Smooth muscle cell of the brain vasculature (primary cell): ENCODE data around the gene NUP35.
A peak's percentile ranks its signal among the peaks of the same experiment; 100 is the strongest.
"Not testable (repeated sequence)": the region's sequence is repeated elsewhere in the genome, so short reads cannot be mapped to it uniquely, and the experiment has no call there.

Experiments
- DNase-seq: peaks from one replicate; pipeline ENCODE4 v3.0.0-alpha.2; 2012; ENCODE audit warnings: low read depth, low spot score

NUP35 gene

DNA sequence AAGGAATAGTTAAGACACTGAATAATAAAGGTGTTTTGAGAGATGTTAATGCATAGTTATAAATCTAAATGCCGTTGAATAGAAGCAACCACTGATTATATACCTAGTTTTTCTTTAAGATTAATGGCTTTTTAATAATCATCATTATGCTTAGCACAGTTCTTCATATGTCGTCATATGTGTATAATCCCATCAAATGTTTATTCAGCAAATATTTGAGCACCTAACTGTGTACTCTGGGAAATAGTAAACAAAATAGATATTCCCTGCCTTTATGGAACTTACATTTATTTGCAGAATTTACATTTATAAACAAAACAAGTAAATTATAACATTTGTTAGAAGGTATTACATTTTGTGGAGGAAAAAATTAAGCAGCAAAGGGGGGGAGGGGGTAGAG is 9.8 kb downstream of the NUP35 start:
- DNase-seq: no peak

DNA sequence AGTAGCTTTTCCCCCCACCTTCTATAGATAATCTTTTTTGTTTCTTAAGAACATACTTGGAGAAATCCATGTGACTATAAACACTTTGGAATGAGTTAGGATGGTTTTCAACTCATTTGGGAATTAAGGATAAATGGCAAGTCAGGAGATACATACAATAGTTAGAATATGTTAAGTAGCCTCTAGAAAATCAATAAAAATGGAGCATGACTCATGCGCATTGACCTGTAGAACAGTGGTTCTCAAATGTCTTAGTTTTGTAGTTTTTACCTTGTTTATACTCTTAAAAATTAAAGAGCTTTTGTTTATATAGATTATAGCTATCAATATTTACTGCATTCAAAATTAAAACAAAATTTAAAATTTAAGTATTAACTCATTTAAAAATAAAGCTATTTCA is 24.7 kb downstream of the NUP35 start:
- DNase-seq: no peak

DNA sequence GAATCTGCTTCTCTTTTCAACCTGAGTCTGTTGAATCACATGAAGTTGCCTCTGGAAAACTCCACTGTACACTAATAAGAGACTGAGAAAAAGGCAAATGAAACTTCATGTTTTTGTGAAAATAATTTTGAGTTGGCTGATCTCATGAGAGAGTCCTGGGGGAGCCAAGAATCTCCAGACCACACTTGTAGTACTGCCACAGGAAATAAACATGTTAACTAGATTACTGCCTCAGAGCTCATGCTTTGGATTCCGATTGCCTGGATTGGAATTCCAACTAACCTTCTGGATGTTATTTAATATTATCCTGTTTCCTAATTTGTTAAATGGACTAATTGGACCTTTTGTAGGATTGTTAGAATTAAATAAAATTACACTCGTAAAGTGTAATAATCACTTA is 25.2 kb downstream of the NUP35 start:
- peak; percentile 29 for DNase-seq

DNA sequence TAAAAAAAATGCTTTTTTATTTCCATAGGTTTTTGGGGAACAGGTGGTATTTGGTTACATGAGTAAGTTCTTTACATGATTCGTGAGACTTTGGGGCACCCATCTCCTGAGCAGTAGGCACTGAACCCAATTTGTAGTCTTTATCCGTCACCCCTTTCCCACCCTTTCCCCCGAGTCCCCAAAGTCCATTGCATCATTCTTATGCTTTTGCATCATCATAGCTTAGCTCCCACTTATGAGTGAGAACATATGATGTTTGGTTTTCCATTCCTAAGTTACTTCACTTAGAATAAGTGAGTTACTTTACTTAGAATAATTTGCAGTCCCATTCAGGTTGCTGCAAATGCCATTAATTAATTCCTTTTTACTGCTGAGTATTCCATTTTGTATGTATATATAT is 28.0 kb downstream of the NUP35 start:
- DNase-seq: not testable (repeated sequence)

DNA sequence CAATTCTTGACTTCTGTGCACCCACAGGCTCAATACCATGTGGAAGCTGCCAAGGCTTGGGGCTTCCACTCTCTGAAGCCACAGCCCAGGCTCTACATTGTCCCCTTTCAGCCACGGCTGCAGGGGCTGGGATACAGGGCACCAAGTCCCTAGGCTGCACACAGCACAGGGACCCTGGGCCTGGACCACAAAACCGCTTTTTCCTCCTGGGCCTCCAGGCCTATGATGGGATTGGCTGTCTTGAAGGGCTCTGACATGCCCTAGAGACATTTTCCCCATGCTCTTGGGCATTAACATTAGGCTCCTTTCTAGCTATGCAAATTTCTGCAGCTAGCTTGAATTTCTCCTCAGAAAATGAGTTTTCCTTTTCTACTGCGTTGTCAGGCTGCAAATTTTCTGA is 29.7 kb downstream of the NUP35 start:
- DNase-seq: no peak

DNA sequence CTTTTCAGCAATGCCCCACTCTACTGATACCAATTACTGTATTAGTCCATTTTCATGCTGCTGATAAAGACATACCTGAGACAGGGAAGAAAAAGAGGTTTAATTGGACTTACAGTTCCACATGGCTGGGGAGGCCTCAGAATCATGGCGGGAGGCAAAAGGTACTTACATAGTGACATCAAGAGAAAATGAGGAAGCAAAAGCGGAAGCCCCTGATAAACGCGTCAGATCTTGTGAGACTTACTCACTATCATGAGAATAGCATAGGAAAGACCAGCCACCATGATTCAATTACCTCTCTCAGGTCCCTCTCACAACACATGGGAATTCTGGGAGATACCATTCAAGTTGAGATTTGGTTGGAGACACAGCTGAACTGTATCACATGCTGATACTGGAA is 30.5 kb downstream of the NUP35 start:
- DNase-seq: not testable (repeated sequence)

DNA sequence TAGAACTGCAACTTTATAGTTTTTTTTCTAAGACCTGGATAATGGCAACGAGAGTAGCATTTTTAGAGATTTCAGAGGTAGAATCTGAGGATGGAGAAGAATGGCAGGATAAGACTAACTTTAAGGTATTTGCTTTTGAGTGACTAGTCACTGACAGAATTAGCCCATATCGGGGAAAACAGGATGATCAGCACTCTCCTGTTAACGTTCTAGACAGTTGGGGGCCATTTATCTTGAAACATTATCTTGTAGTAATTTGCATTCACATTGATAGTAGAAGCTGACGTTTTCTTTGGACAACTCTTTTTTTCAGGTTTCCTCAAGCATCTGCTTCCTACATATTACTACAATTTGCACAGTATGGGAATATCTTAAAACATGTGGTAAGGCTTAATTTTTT is 32.9 kb downstream of the NUP35 start:
- DNase-seq: no peak

DNA sequence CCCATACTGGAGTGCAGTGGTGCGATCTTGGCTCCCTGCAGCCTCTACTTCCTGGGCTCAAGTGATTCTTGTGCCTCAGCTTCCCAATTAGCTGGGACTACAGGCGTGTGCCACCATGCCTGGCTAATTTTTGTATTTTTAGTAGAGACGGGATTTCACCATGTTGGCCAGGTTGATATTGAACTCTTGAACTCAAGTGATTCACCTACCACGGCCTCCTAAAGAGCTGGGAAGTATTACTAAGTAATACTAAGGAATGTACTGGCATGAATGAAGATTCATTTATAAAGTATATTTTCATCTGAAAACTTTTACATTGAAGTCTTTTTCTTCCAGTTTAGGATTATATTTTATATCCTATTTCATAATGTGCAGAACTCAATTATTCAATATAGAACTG is 38.1 kb downstream of the NUP35 start:
- DNase-seq: no peak

DNA sequence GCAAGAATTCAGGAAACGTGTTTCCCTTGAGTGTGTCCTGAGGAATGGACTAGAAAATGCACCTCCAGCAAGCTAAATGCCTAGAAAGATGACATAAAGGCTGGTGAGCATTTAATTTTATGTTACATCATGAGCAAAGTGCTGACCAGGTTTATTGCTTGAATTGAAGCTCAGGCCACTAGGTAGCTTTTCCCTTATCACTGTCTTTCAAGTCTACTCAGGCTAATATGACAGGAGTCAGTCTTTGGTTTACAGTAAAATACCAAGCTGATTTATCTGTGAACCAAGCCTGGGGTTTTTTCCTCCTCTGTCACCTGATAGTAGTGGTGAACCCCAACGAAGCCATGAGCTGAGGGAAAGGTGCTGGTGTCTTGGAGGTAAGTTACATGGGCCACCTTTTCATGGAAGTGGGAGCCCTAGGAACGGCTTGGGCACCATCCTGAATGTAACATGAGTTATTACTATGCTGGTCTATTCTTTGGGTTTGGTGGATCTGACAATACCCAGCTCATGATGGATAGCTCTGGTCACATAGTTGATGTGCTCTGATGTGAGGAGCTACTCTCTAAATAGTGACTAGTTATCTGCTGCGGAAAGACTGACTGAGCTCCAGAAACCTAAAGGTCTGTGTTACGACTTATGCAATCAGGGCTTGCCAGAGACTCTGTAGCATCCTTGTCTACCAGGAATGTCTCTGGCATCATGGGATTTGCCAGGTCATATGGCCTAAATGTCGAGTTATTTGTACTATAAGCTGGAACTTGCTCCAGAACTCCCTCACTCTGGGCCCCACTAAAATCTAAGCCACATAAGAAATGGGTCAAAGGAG is 39.8 kb downstream of the NUP35 start:
- no peak for DNase-seq

DNA sequence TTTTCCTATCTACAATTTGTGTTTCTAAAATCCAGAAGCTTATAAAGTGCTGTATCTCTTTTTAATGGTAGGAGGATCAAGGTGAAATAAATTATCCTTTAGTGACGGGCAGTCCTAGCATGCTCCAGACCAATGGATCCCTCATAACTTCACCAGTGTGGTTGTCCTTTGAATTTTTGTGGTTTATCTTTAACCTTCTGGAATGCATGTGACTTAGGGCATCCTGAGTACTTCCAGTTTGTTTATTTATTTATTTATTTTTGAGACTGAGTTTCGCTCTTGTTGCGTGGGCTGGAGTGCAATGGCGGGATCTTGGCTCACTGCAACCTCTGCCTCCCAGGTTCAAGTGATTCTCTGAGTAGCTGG is 40.4 kb downstream of the NUP35 start:
- no peak for DNase-seq

DNA sequence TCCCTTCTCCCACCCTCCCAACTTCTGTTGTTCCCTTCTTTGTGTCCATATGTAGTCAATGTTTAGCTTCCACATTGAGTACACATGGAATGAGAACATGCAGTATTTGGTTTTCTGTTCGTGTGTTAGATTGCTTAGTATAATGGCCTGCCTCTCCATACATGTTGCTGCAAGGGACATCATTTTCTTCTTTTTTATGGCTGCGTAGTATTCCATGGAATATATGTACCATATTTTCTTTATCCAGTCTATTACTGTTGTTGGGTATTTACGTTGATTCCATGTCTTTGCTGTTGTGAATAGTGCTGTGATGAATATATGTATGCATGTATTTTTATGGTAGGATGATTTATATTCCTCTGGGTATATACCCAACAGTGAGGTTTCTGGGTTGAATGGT is 42.0 kb downstream of the NUP35 start:
- DNase-seq: no peak

DNA sequence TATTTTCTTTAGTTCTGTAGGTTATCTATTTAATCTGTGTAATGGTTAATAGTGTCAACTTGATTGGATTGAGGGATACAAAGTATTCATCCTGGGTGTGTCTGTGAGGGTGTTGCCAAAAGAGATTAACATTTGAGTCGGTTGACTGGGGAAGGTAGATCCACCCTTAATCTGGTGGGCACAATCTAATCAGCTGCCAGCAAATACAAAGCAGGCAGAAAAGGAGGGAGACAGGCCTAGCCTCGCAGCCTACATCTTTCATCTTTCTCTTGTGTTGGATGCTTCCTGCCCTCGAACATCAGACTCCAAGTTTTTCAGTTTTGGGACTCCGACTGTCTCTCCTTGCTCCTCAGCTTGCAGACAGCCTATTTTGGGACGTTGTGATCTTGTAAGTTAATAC is 42.7 kb downstream of the NUP35 start:
- not testable (repeated sequence) for DNase-seq

DNA sequence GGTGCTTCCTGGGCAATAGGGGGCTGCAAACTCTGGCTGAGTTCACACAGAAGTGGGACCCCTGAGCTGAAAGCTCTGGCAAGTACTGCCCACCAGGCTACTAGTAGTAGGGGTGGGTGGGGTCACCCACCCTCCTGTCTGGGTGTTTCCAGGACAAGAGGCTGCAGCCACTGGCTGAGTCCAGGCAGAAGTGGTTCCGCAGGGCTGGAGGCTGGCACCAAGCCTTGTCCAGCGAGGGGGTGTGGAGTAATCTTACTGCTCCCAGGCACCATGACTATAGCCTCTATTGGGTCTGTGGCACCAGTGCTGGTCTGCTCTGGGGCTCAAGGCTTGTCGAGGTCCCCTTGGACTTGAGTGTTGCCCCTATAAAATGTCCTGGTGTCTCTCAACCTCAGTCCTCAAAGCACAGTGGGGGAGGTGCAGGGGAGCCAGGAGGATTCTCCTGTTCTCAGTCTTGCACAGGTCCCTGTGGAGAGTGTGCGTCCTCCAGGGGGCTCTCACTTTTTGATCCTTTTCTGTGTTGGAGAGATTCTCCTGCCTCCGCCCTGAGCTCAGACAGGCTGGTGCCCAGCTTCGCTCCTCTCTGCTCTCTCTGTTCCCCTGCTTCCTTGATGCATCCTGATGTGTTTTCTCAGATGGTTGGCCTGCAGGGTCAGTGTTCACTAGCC is 48.1 kb downstream of the NUP35 start:
- DNase-seq: no peak

DNA sequence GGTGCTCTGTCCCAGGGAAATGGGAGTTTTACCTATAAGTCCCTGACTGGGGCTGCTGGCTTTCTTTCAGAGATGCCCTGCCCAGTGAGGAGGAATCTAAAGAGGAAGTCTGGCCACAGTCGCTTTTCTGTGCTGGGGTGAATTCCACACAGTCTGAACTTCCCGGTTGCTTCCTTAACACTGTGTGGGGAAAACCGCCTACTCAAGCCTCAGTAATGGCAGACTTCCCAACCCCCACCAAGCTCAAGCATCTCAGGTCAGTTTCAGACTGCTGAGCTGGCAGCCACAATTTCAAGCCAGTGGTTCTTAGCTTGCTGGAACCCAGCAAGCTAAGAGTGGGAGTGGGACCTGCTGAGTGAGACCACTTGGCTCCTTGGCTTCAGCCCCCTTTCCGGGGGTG is 54.9 kb downstream of the NUP35 start:
- no peak for DNase-seq

DNA sequence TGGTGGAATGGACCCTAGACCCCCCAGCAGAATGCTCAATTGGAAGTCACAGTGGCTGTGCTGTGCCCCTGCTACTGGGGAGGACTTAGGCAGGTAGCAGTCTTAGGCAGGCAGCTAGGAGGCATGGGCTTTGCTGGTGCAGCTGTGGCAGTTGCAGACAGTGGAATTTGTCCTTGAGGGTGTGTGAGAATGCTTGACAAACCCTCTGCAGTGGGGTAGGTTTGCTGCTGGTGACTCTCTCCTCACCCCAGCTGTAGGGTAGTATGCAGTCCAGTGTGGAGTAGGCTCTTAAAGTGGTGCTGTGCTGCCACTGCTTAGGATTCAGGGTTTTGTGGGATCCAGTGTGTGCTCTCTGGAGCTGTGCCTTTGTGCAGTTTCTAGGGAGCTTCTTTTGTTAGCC is 61.3 kb downstream of the NUP35 start:
- DNase-seq: no peak

DNA sequence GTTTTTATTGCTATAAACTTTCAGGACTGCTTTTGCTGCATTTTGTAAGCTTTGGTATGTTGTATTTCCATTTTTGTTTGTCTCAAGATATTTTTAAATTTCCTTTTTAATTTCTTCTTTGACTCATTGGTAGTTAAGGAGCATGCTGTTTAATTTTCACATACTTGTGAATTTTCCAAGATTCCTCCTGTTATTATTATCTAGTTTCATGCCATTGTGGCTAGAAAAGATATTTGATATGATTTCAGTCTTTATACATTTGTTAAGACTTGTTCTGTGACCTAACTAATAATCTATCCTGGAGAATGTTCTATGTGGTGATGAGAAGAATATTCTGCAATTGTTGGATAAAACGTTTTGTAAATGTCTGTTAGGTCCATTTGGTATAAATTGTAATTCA is 62.1 kb downstream of the NUP35 start:
- no peak for DNase-seq

DNA sequence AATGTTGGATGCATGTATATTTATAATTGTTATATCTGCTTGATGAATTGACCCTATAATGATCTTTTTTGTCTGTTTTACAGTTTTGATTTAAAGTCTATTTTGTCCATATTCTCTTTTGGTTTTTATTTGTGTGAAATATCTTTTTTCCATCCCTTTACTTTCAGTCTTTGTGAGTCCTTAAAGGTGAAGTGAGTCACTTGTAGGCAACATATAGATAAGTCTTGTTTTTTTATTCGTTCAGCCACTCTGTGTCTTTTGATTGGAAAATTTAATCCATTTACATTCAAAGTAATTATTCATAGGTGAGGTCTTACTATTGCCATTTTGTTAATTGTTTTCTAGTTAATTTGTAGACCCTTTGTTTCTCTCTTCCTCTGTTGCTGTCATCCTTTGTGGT is 62.5 kb downstream of the NUP35 start:
- DNase-seq: no peak

DNA sequence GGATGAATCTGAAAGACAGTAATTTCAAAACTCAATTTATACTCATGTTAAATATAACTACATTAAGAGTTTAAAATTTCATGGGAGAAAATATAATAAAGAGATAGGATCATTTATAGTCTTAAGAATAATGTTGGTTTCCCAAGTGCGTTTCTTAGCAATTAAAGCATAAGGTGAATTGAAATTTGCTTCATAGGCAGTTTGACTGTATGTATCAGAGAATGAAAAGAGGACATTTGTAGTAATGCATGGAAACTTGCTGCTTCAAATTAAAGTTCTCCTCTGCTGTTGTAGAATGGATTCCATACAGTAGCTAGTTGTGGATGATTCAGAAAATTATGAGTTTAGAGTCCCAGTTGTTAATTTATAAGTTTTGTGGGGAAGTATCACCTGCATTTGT is 68.1 kb downstream of the NUP35 start:
- no peak for DNase-seq

DNA sequence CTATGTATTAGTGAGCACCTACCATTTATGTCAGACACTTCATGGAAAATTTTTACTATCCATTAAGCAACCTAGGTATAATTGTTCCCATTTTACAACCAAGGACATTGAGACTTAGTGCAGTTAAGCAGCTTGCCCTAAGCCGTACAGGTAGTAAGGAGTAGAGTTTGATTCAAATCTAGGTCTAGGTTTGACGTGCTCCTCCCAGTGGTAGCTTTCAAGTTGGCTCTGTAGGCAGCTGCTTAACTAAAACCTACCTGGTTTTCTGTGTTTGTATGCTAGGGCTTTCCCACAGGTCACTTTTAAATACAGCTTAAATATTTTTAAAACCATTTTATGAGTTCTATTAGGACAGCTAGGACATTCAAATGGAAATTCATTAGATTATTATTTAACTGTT is 69.7 kb downstream of the NUP35 start:
- DNase-seq: no peak

DNA sequence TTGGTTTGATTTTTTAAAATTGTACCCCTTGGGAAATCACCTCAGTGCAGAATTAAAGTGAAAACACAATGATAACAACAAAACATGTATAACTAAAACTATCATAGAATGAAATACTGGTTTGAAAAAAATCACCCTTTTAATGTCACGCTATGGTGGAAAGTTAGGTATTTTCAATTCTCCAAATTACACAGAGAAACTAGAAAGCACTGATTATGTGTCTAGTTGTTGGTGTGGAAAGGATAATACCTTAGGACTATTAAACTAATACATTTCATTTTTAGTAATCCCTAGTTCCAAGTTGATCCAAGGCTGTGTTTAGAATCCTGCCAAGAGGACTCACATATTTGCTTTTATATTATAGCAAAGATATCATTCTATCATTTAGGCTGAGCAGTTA is 71.2 kb downstream of the NUP35 start:
- DNase-seq: no peak

DNA sequence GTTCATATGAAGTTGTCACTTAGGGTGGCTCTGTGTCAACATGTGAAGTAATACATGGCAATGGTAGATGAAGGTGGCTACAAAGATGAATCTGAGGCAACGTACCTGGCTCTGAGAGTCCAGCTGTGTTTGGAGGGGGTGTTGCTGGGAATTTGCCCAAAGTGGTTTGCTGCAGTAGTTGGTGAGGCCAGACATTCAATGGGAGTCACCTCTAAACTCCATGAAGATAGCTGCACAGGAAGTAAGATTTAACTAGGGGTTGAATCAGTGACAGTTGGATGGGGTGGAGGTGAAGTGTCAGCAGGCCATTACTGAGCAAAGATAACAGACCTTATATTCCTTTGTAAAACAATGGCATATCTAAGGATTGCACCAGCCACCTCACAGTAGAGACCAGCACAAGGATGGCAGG is 71.8 kb downstream of the NUP35 start:
- no peak for DNase-seq

DNA sequence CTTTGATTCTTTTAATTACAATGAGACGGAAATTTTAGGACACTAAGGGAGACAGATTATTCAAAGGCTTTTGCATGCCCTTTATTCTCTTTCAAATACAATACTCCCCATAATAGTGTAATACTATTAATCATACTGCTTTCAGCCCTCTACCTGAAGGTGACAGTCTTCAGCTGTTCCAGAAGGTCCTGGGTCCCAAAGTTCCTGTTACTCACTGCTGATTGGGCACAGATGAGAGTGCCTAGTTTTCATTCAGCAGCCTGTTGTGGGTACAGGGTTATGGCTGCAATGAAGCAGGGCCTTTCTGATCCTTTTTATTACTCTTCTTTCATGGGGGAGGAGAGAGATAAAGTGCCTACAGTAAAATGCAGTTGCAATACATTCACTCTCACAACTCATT is 80.2 kb downstream of the NUP35 start:
- no peak for DNase-seq

DNA sequence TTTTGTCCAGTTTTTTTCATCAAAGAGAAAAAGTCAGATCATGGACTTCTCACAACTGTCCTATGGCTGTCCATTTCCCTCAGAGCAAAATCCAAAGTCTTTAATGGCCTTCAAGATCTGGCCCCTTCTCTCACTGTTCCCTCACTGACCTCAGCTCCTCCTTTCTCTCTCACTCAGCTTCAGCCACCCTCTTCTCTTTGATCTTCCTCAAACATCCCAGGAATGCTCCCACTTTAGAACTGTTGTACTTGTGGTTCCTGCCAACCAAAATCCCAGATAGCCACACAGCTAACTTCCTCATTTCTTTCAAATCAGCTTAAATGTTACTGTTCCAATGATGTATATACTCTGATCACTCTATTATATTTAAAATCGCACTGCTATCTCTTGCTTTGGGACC is 82.9 kb downstream of the NUP35 start:
- DNase-seq: peak; percentile 1
